ENCODE results near the gene TMTC3.

DNA sequence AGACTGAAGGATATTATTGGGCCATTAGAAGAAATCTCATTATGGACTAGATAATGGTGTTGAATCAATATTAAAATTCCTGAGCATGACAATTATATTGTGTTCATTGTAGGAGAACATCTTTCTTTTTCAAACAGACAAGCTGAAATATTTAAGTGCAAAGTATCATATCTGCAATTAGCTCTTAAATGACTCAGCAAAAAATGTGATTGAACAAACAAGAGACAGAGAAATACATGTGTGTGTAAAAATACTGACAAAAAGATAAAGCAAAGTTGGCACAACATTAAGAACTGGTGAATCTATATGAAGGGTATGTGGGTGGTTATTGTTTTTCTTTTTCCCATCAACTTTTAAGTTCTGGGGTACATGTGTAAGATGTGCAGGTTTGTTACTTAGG is 9.7 kb upstream of the TMTC3 start:
- TF ChIP-seq, protein P1, sequence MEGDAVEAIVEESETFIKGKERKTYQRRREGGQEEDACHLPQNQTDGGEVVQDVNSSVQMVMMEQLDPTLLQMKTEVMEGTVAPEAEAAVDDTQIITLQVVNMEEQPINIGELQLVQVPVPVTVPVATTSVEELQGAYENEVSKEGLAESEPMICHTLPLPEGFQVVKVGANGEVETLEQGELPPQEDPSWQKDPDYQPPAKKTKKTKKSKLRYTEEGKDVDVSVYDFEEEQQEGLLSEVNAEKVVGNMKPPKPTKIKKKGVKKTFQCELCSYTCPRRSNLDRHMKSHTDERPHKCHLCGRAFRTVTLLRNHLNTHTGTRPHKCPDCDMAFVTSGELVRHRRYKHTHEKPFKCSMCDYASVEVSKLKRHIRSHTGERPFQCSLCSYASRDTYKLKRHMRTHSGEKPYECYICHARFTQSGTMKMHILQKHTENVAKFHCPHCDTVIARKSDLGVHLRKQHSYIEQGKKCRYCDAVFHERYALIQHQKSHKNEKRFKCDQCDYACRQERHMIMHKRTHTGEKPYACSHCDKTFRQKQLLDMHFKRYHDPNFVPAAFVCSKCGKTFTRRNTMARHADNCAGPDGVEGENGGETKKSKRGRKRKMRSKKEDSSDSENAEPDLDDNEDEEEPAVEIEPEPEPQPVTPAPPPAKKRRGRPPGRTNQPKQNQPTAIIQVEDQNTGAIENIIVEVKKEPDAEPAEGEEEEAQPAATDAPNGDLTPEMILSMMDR (IDR thresholded peaks at IDR 0.05) = no peak
- TF ChIP-seq POLR2A (IDR thresholded peaks at IDR 0.05) = no peak
